EL (cell line): ENCODE data around the gene ABLIM2.
A peak's percentile ranks its signal among the peaks of the same experiment; 100 is the strongest.

Experiments used
- DNase-seq: peaks from one replicate; pipeline ENCODE4 v3.0.0-alpha.2; 2016

Gene ABLIM2

DNA sequence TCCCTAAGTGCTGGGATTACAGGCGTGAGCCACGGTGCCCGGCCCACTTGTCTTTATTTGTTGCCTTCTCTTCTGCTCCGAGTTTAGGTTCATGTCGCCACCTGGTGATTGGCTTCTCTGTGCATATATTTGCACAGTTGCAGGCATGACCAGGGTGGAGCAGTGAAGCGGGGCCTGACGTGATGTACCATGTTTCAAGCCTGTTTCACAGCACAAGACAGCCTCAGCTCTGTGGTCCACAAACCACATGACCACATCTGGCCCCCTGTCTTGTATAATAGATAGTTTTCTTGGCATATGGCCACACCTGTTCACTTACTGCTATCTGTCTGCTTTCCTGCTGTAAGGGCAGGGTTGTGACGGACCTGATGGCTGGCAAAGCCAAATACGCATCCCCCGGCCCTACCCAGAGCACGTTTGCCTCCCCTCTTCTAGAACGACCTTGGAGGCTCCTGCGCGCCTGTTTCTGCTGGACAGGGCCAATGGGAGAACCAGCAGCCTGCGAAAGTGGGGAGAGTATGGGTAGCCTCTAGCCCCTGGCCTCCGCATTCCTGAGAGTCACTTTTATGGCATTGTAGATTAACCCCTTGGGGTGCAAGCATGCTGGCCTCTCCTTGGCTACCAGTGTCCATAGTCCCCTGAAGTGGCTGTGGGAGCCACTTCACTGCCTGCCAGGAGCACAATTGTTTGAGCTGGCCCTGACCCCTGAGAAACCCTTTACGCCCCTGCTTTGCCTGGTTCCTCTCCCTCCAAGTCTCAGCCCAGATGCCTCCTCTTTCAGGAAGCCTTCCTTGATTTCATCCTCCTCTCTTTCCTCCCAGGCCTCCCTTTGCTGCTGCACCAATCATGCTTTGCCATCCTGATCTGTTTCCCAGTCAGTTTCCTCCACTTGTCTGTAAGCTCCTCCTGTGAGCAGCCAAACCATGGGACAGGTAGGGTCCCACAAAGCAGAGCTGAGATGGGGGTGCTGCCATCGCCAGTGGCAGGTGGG is 34.4 kb upstream of the ABLIM2 start:
- peak; percentile 23 for DNase-seq

GRCh38 chr4:8191136-8191747 is 32.6 kb upstream of the ABLIM2 start:
- peak; percentile 84 for DNase-seq

DNA sequence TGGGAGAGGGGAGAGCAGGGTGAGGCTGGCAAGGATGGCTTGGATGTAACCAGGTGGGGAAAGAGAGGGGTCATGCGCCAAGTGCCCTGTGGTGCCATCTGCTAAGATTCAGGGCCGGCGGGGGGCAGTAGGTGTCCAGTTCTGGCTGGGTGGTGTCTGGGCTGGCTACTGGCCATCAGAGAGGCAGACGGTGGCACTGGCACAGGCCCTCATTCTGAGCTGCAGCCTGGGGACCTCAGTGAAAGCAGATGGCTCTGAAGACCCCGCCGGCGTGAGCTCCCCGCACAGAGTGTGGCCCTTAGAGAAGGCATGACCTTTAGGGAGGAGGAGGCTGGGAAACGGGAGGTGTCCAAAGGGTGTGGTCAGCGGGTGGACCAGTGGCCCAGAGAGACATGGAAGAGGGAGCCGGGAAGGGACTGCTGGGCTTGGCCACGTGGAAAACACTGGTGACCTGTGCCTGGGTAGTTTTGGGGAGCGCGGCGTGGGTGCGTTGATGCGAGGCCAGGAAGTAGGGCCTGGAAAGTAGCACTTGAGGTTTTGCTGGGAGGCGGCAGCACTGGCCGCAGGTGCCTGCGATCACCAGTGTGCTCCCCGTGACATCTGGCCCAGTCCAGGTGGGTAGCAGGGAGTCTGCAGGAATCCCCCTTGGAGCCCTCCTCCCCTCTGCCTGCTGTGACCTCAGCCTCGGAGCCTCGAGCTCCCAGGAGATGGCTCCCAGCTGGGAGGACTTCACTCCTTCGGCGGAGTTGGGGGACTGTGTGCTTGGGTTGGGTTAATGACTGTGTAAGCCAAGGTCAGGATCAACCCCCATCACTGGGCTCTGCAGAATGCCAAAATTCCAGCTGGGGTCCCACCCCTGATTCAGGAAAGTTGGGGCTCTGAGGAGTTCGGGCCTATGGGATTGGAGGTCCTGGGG is 31.2 kb upstream of the ABLIM2 start:
- DNase-seq: no peak

DNA sequence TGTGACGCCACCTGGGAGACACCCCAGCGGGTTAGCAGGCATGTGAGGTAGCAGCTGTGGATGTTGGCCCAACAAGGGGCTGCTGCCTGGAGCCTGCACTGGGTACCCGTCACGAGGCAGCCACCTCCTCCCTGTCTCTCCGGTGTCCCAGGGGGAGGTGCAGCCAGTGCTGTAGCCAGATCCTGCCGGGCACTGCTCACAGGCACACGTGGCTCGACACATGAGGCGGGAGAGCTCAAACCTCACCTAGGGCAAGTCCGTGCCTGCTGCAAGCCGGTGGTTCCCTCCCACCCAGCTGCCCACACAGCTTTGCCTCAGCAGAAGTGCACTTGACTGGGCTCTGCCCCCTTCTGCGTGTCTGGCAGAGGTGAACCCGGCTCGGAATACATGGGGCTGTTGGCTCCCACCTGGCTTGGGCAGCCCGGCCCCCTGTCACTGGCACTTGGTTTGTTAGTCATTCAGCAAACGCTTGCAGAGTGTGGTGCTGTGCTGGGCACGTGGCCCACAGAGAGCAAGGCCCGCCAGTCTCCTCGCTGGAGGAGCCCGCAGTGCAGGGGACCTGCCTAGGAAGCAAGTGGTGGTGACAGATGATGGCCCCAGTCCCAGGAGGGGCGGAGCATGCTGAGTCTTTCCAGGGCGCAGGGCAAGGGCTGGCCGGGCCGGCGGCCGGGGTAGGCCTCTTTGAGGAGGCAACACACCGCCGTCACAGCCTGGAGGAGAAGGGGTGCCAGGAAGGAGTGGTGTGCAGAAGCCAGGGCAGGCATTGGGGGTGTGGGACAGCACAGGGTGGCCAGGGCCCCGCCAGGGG is 30.3 kb upstream of the ABLIM2 start:
- no peak for DNase-seq

- DNase-seq: peak; percentile 28
Observed at GRCh38 chr4:8188085-8188484, 29.5 kb upstream of the ABLIM2 start.

DNA sequence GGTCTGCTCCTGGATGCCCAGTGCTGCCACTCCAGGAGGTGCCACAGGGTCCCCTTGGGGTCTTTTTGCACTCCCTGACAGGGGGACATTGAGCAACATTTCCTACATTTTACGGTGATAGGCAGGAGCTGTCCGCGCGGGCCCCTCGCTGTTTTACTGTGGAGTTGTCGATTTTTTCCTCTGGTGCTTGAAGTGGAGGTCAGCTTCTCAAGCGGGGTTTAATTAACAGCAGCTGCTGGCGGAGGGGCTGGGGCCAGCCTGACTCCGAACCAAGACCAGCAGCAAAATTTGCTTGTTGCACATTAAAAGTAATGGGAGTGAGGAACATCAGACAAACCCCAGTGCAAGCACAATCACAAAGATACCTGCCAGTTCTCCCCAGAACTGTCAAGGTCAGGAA is 27.3 kb upstream of the ABLIM2 start:
- no peak for DNase-seq

- DNase-seq: peak; percentile 77
Observed at GRCh38 chr4:8185295-8185694, 26.7 kb upstream of the ABLIM2 start.

DNA sequence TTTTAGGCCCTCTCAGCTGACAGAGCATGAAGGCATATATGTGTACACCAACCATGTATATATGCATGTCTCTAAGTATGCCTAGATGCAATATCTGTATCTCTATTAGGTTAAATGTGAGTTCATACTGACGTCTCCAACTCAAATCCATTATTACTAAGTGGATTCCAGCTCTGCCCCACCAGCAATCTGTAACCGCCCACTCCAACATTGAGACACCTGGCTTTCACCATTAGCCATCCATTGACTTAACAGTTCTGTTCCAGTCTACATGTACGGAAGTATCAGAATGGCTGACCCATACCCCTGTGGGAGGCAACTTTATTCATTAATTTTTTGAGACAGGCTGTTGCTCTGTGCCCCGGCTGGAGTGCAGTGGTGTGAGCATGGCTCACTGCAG is 25.4 kb upstream of the ABLIM2 start:
- no peak for DNase-seq

DNA sequence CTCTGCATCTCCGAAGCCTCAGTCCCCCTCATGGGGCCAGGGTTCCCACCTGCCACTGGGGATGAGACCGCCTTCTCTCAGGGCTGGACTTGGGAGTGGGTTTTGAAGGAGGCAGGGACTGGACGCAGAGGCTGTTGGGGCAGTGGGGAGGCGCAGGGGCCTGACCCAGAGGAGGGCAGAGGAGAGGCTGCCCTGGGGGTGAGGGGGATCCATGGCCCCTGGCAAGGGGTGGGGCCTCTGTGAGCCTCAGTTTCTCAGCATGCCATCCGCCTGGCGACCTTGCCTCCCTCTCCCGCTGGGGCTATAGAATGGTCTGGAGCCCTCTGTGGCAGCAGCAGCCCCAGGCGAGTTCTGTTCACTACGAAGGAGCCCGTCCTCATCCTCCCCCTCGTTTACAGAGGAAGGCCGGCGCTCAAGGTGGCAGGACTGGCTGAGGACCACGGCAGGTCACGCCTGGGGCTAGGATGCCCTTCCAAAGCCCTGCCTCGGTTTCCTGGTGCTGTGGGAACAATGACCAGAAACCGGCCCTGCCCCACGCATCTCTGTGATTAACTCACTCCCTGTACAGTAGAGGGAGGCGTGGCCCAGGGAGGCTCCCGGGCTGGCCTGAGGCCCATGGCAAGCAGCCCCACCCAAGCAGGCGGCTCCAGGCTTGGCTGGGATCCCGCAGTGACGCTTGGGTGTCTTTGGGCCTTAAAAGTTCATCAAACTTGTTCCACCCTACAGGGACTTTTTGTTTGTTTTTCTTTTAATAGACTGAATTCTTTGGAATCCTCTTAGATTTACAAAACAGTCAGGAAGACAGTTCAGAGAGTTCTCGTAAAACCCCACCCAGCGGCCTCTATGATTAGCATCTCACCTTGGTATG is 24.5 kb upstream of the ABLIM2 start:
- peak; percentile 92 for DNase-seq

- DNase-seq: no peak
Observed at GRCh38 chr4:8182294-8182693, 23.7 kb upstream of the ABLIM2 start.

DNA sequence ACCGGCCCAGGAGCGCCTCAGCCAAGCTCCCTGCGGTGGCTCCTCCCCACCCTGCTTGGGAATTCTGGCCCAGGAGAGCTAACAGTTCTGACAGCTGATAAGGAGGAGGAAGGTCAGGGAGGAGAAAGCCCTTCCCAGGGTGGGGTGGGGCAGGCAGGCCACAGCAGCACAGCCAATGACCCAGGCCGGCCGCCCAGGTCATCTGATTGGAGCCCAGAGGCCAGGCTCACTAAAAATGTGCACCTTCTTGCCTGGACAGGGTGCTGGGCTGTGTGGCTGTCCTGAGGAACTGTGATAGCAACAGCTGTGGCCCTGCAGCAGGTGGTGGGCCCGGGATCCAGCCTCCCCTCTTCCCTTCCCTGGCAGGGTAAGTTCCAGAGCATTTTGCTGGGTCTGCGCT is 23.2 kb upstream of the ABLIM2 start:
- DNase-seq: no peak

GRCh38 chr4:8181119-8181518 is 22.5 kb upstream of the ABLIM2 start:
- DNase-seq: no peak

DNA sequence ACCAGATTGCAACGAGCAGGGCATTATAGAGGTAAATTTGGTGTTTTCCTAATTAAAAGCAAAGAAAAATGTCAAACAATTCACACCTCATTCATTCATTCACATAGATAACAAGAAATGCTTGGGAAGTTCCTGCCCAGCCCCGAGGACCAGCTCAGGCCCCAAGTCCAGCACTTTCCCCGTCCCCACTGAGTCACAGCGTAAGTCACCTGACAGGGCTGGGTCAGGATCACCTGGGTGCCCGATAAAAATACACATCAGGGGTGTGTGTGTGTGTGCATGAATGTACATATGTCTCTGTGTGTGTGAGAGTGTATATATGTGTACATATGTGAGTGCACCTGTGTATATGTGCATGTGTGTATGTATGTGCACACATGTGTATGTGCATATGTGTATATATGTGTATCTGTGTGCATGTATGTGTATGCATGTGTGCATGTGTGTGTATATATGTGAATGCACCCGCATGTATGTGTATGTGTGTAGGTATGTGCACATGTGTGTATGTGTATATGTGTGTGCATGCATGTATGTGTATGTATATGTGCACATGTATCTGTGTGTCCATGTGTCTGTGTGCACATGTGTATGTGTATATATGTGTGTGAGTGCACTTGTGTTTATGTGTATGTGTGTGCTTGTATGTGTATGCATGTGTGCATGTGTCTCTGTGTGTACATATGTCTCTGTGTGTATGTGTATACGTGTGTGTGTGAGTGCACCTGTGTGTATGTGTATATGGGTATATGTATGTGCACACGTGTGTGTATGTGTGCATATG is 21.9 kb upstream of the ABLIM2 start:
- DNase-seq: no peak

DNA sequence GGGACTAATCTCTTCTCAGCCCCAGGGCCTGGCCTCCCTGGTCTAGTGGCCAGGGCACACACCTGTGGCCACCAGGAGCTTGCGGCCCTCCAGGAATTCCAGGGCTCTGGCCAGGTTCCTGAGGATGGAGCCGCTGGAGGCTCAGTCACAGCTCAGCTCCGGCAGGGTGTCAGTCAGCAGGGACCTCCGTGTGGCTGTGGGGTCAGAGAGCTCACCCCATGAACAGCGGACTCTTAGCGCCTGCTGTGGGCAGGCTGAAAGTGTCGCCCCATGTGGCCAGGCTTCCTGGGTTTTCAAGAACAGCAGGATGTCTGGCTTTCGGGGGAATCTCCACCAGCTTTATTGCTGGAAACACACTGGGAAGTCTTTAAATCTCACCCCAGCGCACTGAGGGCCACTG is 21.2 kb upstream of the ABLIM2 start:
- DNase-seq: no peak

- no peak for DNase-seq
Observed at GRCh38 chr4:8179074-8179473, 20.5 kb upstream of the ABLIM2 start.

GRCh38 chr4:8177956-8178355 is 19.3 kb upstream of the ABLIM2 start:
- DNase-seq: no peak

- no peak for DNase-seq
Observed at GRCh38 chr4:8177552-8177951, 18.9 kb upstream of the ABLIM2 start.

DNA sequence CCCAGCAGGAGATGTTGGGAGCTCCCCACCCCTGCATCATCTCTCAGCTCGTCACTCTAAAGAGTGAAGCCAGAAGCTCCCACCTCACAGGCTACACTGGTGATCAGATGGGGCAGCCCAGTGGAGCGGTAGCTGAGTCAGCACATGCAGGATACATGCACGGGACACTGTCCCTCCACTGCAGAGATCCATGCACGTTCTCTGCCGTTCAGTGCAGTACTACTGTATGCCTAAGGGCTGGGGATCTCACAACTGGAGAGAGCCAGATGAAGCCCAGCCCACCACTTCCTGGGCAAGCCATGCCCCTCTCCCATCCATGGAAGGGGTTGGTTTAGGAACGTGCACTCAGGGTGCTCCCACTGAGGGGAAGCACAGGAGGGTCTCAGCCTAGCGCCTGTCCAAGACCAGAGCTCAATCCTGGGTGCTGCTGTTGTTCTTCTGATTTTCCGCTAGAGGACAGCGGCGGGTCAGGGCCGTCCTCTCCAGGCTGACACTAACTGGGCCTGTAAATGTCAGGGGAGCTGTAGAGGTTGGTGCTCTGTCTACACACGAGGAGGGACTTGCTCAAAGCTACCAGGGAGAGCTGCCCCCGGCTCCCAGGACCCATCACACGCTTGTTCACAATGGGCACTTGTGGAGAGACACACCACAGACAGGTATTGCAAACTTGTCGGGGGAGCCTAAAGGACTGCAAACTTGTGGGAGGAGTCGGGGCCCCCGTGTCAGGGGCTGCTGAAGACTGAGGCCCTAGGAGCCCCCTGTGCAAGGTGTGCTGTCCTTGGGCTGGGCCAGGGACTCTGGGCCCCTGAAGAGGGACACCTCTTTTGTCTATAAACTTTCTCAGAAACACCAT is 18.2 kb upstream of the ABLIM2 start:
- peak; percentile 58 for DNase-seq

- DNase-seq: no peak
Observed at GRCh38 chr4:8175686-8176085, 17.1 kb upstream of the ABLIM2 start.

- DNase-seq: no peak
Observed at GRCh38 chr4:8174970-8175369, 16.4 kb upstream of the ABLIM2 start.
